HL-60 (cell line): Measurements from ENCODE around the gene RPS26.
"Not testable (repeated sequence)": the region's sequence is repeated elsewhere in the genome, so short reads cannot be mapped to it uniquely, and the experiment has no call there.

Experiments used
- CTCF ChIP-seq: IDR thresholded peaks from one replicate; pipeline ENCODE4 v1.5.1; 2011; ENCODE audit warnings: low read length, control low read depth, inconsistent platforms; ENCODE audit not compliant: insufficient read depth
- POLR2AphosphoS5 ChIP-seq: IDR thresholded peaks from 2 replicates; pipeline ENCODE4 v1.6.1; 2012; ENCODE audit warnings: low read depth
- REST ChIP-seq: IDR thresholded peaks from 2 replicates; pipeline ENCODE4 v1.6.1; 2012; ENCODE audit warnings: low read depth; ENCODE audit not compliant: insufficient replicate concordance

- TF ChIP-seq REST, POLR2AphosphoS5, CTCF: not testable (repeated sequence)
Measured at GRCh38 chr12:56003376-56003775, 38.3 kb upstream of the RPS26 start.
